ENCODE results near the gene PGGT1B. TPM values are rescaled to one million over a fixed set of nuclear protein-coding genes. Genes with fewer than 3 reads are reported as not detected.

PGGT1B gene
- total RNA-seq, 1 experiment from 2014 or later: 37.7 TPM

DNA sequence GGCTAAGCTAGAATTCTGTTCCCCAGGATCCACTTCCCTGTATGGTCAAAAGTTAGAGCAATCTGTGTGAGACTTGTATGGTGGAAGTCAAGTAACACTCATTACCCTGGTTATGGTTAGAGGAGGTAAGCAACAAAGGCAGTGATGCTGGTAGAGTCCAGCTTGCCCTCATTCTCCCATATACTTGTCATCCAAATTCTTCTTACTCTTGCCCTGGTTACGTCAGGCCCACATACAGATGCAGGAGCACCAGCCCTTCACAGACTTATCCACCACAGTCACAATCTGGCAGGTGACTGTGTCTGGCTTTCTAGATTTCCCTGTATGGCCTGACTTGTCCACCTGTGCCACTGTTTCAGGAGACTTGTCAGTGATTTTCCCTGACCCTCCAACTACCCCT, 35.4 kb downstream of the PGGT1B start:
- ChIA-PET CTCF (no interaction called here), POLR2A (no interaction called here)
- Histone ChIP-seq H3K27me3 (ENCODE audit: control insufficient read depth, insufficient read depth, low read length) (no peaks in the 10 kb centered on the region), H3K27ac (ENCODE audit: low read length) (no peak overlapping the region), H3K9me3 (ENCODE audit: control insufficient read depth, insufficient read depth, low read depth, low read length) (no peaks in the 10 kb centered on the region), H3K4me1 (ENCODE audit: control insufficient read depth, insufficient read depth, low read length) (no peaks in the 10 kb centered on the region), H3K4me3 (ENCODE audit: low read depth in 2 of 2, low read length in 2 of 2) (no peak overlapping the region), H3K36me3 (ENCODE audit: control insufficient read depth, insufficient read depth, low read length) (peaks cover 4% of the 10 kb centered on the region)
- DNase-seq (ENCODE audit: low read depth, low spot score) (no peak), ATAC-seq (no peak)
- intact Hi-C loops (cut with micrococcal nuclease; ENCODE audit: unreplicated experiment): no loop called here
- in situ Hi-C loops (cut with HindIII; ENCODE audit: low pct_unique_long_range_greater_than_20kb, low sequenced_read_pairs): no loop called here
- no TSS peak for BruUV-seq (replicated peaks)
- TF ChIP-seq POLR2AphosphoS5 (IDR thresholded peaks at IDR 0.05; ENCODE audit: low read depth, low read length) (no peak), TCF7L2 (IDR thresholded peaks at IDR 0.05; ENCODE audit: low read depth, low read length) (no peak), SIN3A (IDR thresholded peaks at IDR 0.05; ENCODE audit: borderline replicate concordance, insufficient read depth, low read depth, low read length) (no peak)
- TF ChIP-seq, protein P1, sequence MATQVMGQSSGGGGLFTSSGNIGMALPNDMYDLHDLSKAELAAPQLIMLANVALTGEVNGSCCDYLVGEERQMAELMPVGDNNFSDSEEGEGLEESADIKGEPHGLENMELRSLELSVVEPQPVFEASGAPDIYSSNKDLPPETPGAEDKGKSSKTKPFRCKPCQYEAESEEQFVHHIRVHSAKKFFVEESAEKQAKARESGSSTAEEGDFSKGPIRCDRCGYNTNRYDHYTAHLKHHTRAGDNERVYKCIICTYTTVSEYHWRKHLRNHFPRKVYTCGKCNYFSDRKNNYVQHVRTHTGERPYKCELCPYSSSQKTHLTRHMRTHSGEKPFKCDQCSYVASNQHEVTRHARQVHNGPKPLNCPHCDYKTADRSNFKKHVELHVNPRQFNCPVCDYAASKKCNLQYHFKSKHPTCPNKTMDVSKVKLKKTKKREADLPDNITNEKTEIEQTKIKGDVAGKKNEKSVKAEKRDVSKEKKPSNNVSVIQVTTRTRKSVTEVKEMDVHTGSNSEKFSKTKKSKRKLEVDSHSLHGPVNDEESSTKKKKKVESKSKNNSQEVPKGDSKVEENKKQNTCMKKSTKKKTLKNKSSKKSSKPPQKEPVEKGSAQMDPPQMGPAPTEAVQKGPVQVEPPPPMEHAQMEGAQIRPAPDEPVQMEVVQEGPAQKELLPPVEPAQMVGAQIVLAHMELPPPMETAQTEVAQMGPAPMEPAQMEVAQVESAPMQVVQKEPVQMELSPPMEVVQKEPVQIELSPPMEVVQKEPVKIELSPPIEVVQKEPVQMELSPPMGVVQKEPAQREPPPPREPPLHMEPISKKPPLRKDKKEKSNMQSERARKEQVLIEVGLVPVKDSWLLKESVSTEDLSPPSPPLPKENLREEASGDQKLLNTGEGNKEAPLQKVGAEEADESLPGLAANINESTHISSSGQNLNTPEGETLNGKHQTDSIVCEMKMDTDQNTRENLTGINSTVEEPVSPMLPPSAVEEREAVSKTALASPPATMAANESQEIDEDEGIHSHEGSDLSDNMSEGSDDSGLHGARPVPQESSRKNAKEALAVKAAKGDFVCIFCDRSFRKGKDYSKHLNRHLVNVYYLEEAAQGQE (IDR thresholded peaks at IDR 0.05; ENCODE audit: insufficient read depth in 1 of 2, low read depth in 2 of 2, low read length in 1 of 2): no peak
- TF ChIP-seq, protein P2, sequence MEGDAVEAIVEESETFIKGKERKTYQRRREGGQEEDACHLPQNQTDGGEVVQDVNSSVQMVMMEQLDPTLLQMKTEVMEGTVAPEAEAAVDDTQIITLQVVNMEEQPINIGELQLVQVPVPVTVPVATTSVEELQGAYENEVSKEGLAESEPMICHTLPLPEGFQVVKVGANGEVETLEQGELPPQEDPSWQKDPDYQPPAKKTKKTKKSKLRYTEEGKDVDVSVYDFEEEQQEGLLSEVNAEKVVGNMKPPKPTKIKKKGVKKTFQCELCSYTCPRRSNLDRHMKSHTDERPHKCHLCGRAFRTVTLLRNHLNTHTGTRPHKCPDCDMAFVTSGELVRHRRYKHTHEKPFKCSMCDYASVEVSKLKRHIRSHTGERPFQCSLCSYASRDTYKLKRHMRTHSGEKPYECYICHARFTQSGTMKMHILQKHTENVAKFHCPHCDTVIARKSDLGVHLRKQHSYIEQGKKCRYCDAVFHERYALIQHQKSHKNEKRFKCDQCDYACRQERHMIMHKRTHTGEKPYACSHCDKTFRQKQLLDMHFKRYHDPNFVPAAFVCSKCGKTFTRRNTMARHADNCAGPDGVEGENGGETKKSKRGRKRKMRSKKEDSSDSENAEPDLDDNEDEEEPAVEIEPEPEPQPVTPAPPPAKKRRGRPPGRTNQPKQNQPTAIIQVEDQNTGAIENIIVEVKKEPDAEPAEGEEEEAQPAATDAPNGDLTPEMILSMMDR (IDR thresholded peaks at IDR 0.05): no peak

DNA sequence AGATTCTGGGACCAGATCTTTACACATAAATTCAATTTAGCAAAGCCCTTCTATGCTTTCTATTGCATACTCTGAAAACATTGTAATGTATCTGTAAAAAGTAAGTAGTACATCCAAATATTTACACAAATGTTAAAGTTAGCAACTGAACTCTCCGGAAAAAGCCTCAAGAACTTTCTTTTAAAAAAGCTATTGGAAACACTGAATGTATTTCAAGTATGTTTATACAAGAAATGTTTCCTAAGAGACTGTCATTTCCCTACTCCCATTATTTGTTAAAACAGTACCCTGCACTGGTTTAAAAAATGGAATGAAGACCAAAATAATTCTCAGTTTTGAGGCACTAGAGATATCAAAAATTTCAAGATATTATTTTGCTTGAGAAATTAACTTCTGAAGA, 48.1 kb downstream of the PGGT1B start:
- no peaks in the 10 kb centered on the region for H3K36me3 ChIP-seq (ENCODE audit: control insufficient read depth, insufficient read depth, low read length)
- TF ChIP-seq, protein P2 (IDR thresholded peaks at IDR 0.05): no peak
- TF ChIP-seq TCF7L2 (IDR thresholded peaks at IDR 0.05; ENCODE audit: low read depth, low read length): no peak
- no peak for TF ChIP-seq POLR2AphosphoS5 (IDR thresholded peaks at IDR 0.05; ENCODE audit: low read depth, low read length)
- TF ChIP-seq, protein P1 (IDR thresholded peaks at IDR 0.05; ENCODE audit: insufficient read depth in 1 of 2, low read depth in 2 of 2, low read length in 1 of 2): no peak
- TF ChIP-seq SIN3A (IDR thresholded peaks at IDR 0.05; ENCODE audit: borderline replicate concordance, insufficient read depth, low read depth, low read length): no peak
- intact Hi-C loops (cut with micrococcal nuclease; ENCODE audit: unreplicated experiment) (no loop called here), in situ Hi-C loops (cut with HindIII; ENCODE audit: low pct_unique_long_range_greater_than_20kb, low sequenced_read_pairs) (no loop called here)
- ATAC-seq (no peak), DNase-seq (ENCODE audit: low read depth, low spot score) (no peak)
- H3K27ac ChIP-seq (ENCODE audit: low read length): no peak overlapping the region
- no peaks in the 10 kb centered on the region for H3K4me1 ChIP-seq (ENCODE audit: control insufficient read depth, insufficient read depth, low read length)
- CTCF ChIA-PET: no interaction called here
- no peak overlapping the region for H3K4me3 ChIP-seq (ENCODE audit: low read depth in 2 of 2, low read length in 2 of 2)
- BruUV-seq (replicated peaks): no TSS peak
- no peaks in the 10 kb centered on the region for H3K9me3 ChIP-seq (ENCODE audit: control insufficient read depth, insufficient read depth, low read depth, low read length)
- no peaks in the 10 kb centered on the region for H3K27me3 ChIP-seq (ENCODE audit: control insufficient read depth, insufficient read depth, low read length)
- POLR2A ChIA-PET: no interaction called here

Measured in Panc1 (cell line).